ENCODE measurements around the gene DCBLD1.

Gene DCBLD1

GRCh38 chr6:117561128-117561527 lies 78.7 kb downstream of the DCBLD1 start:
- no peak for DNase-seq

- no peak for DNase-seq
These were observed 82.2 kb downstream of the DCBLD1 start for GRCh38 chr6:117564681-117565080.

- no peak for DNase-seq
These were observed 85.8 kb downstream of the DCBLD1 start for GRCh38 chr6:117568247-117568646.

GRCh38 chr6:117568831-117569410 lies 86.4 kb downstream of the DCBLD1 start:
- DNase-seq: no peak

- no peak for DNase-seq
These were observed 90.7 kb downstream of the DCBLD1 start for GRCh38 chr6:117573006-117573680.

GRCh38 chr6:117574198-117574597 lies 91.7 kb downstream of the DCBLD1 start:
- no peak for DNase-seq

- DNase-seq: no peak
These were observed 103.2 kb downstream of the DCBLD1 start for GRCh38 chr6:117585647-117586046.

GRCh38 chr6:117590447-117590846 lies 108.0 kb downstream of the DCBLD1 start:
- DNase-seq: no peak

- no peak for DNase-seq
These were observed 108.9 kb downstream of the DCBLD1 start for GRCh38 chr6:117591405-117591804.

GRCh38 chr6:117592983-117593759 lies 110.7 kb downstream of the DCBLD1 start:
- no peak for DNase-seq

GRCh38 chr6:117595099-117595923 lies 112.8 kb downstream of the DCBLD1 start:
- no peak for DNase-seq

- no peak for DNase-seq
These were observed 115.3 kb downstream of the DCBLD1 start for GRCh38 chr6:117597755-117598154.
